SJCRH30 (cell line): ENCODE results near the gene HK2. TPM values are rescaled to one million over a fixed set of nuclear protein-coding genes. Genes with fewer than 3 reads are reported as not detected.

Source experiments
- DNase-seq, 2 experiments: peaks; one replicate each; pipeline ENCODE4 v3.0.0-alpha.2; 2015 to 2020
- H3K27ac ChIP-seq: fragments of 250-450 bp; sonication (Bioruptor Pico); 2 replicates; pipeline ENCODE4 v1.5.1; 2020; ENCODE audit warnings: mild to moderate bottlenecking, moderate library complexity
- H3K27me3 ChIP-seq: fragments of 250-450 bp; sonication (Bioruptor Pico); 2 replicates; pipeline ENCODE4 v1.5.1; 2020; ENCODE audit warnings: mild to moderate bottlenecking, moderate library complexity
- H3K36me3 ChIP-seq: fragments of 250-450 bp; sonication (Bioruptor Pico); 2 replicates; pipeline ENCODE4 v1.5.1; 2020; ENCODE audit warnings: mild to moderate bottlenecking, moderate library complexity
- H3K4me1 ChIP-seq: fragments of 250-450 bp; sonication (Bioruptor Pico); 2 replicates; pipeline ENCODE4 v1.5.1; 2020; ENCODE audit warnings: mild to moderate bottlenecking, moderate library complexity
- H3K4me3 ChIP-seq: fragments of 250-450 bp; sonication (Bioruptor Pico); 2 replicates; pipeline ENCODE4 v1.5.1; 2020; ENCODE audit warnings: mild to moderate bottlenecking, moderate library complexity
- H3K9me3 ChIP-seq: fragments of 250-450 bp; sonication (Bioruptor Pico); replicated peaks from 2 replicates; pipeline ENCODE4 v1.5.1; 2020; ENCODE audit warnings: mild to moderate bottlenecking, moderate library complexity
- total RNA-seq: library from RNA; depleted of rRNA; stranded (reverse); fragments of >200 nt; shearing (Covaris generic); gene quantifications from 2 replicates; pipeline ENCODE4 v1.2.3, GENCODE V29; 2014

The HK2 gene
- total RNA-seq, 1 experiment from 2014 or later = 38.8 TPM

DNA sequence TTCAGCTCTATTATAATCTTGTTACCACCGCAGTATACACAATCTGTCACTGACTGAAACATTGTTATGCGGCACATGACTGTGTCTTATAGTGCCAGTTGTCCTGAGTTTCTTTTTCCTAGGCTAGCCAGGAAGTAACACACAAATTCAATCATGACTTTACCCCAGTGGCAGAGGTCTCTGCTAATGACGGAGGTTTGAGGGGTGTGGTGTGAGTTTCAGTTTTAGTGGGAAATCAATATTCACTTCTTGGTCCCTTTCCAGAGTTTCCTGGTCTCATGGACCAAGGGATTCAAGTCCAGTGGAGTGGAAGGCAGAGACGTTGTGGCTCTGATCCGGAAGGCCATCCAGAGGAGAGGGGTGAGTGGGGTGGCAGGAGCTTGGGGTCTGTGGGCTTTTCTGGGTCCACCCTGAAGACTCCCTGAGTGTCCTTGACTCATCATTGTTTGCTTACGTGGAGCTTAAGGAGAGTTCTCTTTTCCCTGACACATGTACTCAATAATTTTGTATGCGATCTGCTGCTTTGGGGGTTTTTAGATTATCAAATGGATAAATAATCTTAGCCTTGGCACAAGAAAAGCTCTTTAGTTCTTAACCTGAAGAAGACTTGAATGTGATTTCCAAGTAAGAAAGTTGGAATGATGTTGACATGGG is 39.2 kb downstream of the HK2 start:
- H3K9me3 ChIP-seq = 0 out of 2 replicates have a peak, but pooled peaks cover 3% of the 10 kb centered on the region
- peaks cover 13% of the 10 kb centered on the region for H3K36me3 ChIP-seq
- H3K27me3 ChIP-seq = no peaks in the 10 kb centered on the region
- no peak overlapping the region for H3K27ac ChIP-seq
- H3K4me3 ChIP-seq = no peak overlapping the region
- DNase-seq = no peak
- H3K4me1 ChIP-seq = peaks cover under 1% of the 10 kb centered on the region; the same call in 1 of the 2 replicates

DNA sequence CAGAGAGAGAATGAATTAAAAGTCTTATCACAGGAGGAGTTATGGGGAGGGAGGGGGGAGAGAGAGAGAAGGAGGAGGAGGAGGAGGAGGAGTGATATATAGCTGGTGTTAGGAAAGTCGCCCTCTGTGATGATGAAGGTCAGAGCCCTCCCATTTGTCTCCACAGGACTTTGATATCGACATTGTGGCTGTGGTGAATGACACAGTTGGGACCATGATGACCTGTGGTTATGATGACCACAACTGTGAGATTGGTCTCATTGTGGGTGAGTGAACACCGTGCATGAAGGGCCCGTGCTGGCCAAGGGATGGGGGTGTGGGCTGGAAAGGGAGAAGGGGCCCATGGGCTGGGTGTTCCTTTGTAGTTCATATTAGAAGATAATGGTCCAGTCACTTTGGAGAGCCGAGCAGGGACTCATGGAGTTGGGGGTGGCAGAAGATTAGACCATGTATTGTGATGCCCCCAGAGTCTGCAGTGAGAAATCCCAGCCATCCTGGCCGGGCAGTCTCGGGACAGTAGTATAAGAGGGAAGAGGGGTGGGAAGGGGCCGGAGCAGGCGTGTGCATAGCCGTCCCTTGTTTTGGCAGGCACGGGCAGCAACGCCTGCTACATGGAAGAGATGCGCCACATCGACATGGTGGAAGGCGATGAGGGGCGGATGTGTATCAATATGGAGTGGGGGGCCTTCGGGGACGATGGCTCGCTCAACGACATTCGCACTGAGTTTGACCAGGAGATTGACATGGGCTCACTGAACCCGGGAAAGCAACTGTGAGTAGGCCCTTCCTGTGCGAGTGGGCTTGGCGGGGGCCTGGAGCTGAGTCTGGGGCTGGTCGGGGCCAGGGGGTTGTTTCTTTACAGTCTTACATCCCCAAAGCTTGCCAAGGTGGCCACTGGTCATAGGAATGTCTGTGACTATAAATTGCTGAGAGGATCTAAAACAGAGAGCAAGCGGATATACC is 40.0 kb downstream of the HK2 start:
- peaks cover 11% of the 10 kb centered on the region for H3K36me3 ChIP-seq
- H3K9me3 ChIP-seq = 0 out of 2 replicates have a peak, but pooled peaks cover 3% of the 10 kb centered on the region
- no peaks in the 10 kb centered on the region for H3K4me1 ChIP-seq
- no peak overlapping the region for H3K4me3 ChIP-seq
- H3K27ac ChIP-seq = no peak overlapping the region
- H3K27me3 ChIP-seq = no peaks in the 10 kb centered on the region
- no peak for DNase-seq

DNA sequence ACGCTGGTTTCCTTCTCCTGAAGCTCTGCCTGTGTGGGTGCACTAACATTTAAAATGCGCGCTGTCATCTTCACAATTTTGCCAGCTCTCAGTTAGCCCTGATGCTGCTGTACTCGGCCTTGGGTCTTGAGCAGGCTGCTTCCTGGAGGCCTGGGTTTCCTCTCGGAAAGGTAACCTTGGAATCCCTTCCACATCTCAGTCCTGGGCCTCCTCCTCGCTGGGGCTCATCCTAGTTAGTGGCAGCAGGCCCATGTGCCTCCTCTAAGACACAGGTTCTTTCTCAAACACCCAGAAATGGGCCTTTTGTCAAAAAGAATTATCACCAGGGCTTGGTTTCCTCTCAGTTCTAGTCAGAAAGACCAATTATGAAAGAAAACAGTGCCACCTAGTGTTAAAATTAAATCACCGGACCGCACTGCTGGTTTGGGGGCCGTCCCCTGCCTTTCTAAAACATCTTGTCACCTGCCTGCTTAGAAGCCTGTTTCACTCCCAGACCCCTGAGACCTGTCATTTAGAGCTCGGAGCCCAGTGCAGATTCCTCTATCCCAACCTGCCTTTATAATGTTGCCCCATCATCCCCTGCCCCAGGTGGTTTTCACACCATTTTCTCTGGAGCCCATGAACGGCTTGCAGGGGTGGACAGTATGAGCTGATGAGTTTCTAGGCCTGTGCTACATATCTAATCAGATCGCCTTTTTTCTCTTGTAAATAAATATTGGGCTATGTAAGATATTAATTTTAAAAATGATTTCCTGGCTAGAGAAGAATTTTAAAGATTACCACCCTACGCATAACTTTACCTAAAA is 42.4 kb downstream of the HK2 start:
- Histone ChIP-seq H3K4me3 (no peak overlapping the region), H3K27ac (no peak overlapping the region), H3K27me3 (no peaks in the 10 kb centered on the region), H3K4me1 (no peaks in the 10 kb centered on the region), H3K9me3 (no peaks in the 10 kb centered on the region), H3K36me3 (peaks cover 25% of the 10 kb centered on the region)
- peak; percentile 18 to 73 for DNase-seq

DNA sequence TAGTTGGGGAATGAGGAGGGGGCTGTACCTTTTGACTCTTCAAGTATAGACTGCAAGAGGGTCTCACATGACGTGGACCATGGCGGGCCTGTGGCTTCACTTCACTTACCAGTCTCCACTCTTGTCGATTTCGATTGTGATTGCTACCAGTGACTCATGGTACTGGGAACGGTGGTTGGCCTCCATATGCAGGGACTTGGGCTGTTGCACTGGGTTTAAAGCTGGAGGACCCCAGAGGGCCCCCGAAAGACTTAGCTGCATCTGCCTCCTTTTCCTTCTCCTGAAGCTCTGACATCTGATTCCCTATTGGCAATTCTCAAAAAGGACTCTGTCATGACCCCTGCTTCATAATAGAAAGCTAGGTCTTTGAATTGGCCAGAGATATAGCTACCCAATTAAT is 43.4 kb downstream of the HK2 start:
- no peak overlapping the region for H3K27ac ChIP-seq
- H3K4me1 ChIP-seq = no peaks in the 10 kb centered on the region
- no peak for DNase-seq
- H3K36me3 ChIP-seq = peaks cover 28% of the 10 kb centered on the region
- H3K27me3 ChIP-seq = no peaks in the 10 kb centered on the region
- H3K9me3 ChIP-seq = no peaks in the 10 kb centered on the region
- no peak overlapping the region for H3K4me3 ChIP-seq

DNA sequence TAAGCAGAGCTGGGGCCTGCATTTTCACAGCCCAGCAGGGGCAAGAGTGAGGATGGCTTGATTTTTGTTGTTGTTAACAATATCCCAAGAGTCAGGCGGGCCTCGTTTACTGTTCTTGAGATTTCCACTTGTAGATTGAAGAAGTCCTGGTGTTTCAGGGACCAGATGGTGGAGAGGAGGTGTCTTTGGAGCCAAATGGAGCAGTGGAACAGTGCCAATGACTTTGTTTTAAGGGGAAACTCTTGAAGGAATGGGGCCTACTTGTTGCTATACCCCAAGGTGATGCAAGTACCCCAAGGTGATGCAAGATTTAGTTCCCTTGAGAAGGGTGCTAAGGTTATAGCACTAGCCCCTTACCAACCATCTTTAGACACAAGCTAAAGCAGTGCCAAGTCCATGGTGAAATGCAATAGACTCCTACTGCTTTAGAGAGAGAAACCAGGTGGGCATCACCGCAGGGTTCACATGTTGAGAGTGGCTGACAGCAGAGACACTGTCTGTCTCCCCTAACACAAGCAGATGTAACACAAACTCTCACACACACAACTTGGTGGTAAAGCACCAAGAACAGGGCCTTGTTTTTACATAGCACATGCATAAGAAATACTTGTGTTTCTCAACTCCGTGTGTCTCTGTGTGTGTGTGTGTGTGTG is 44.0 kb downstream of the HK2 start:
- no peaks in the 10 kb centered on the region for H3K4me1 ChIP-seq
- peaks cover 28% of the 10 kb centered on the region for H3K36me3 ChIP-seq
- H3K27ac ChIP-seq = no peak overlapping the region
- DNase-seq = no peak
- H3K9me3 ChIP-seq = no peaks in the 10 kb centered on the region
- H3K4me3 ChIP-seq = no peak overlapping the region
- H3K27me3 ChIP-seq = no peaks in the 10 kb centered on the region

DNA sequence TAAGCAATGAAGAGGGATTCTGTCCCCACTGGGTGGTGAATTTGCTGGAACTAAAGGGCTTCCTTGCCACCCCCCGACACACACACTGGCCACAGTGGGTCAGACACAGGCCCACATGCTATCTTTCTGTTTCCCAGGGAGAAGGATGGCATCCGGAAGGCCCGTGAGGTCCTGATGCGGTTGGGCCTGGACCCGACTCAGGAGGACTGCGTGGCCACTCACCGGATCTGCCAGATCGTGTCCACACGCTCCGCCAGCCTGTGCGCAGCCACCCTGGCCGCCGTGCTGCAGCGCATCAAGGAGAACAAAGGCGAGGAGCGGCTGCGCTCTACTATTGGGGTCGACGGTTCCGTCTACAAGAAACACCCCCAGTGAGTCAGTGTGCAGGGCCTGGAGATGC is 44.6 kb downstream of the HK2 start:
- H3K27ac ChIP-seq = no peak overlapping the region
- no peaks in the 10 kb centered on the region for H3K4me1 ChIP-seq
- no peaks in the 10 kb centered on the region for H3K27me3 ChIP-seq
- DNase-seq = no peak
- peaks cover 25% of the 10 kb centered on the region for H3K36me3 ChIP-seq
- no peak overlapping the region for H3K4me3 ChIP-seq
- no peaks in the 10 kb centered on the region; the same call in 1 of the 2 replicates for H3K9me3 ChIP-seq

DNA sequence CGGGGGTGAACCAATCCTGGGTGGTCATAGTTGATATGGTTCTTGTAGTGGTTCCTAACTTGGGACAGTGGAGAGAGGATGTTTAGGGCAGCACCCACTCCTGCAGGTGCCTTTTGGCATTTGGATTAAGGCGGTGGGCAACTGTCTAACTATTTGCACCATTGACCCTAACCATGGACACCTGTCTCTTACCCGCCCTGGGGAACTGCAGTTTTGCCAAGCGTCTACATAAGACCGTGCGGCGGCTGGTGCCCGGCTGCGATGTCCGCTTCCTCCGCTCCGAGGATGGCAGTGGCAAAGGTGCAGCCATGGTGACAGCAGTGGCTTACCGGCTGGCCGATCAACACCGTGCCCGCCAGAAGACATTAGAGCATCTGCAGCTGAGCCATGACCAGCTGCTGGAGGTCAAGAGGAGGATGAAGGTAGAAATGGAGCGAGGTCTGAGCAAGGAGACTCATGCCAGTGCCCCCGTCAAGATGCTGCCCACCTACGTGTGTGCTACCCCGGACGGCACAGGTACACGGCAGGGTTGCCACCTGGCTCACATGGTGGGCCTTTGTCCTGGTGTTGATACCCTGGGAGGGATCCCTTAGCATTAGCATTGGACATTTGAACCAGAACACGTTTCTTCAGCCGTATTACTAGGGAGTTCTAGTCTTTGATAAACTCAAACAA is 46.3 kb downstream of the HK2 start:
- peaks cover 31% of the 10 kb centered on the region for H3K36me3 ChIP-seq
- DNase-seq = no peak

DNA sequence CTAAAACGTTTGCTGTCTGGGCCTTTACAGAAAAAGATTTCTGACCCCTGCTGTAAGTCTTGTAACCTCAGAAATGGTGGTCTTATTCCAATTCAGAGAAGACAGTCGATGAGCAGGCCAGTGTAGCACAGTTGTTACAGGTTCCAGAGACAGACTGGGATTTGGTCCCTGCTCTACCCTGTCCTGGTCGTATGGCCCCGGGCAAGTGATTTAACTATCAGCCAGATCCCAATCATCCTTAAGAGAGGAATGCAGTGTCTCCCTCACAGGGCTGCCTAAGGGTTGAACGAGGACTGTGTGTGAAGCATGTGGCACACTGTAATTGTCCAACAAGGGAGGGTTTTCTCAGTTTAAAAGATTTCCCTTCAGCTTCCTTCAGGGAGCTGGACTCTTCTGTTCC is 47.2 kb downstream of the HK2 start:
- H3K27ac ChIP-seq = no peak overlapping the region
- H3K4me3 ChIP-seq = no peak overlapping the region
- H3K9me3 ChIP-seq = no peaks in the 10 kb centered on the region; the same call in 1 of the 2 replicates
- no peak for DNase-seq
- peaks cover 35% of the 10 kb centered on the region for H3K36me3 ChIP-seq
- H3K4me1 ChIP-seq = no peaks in the 10 kb centered on the region
- H3K27me3 ChIP-seq = no peaks in the 10 kb centered on the region; the same call in 1 of the 2 replicates

More for the DNA sequence above, 46.3 kb downstream of the HK2 start:
- no peak overlapping the region for H3K27ac ChIP-seq
- H3K9me3 ChIP-seq = no peaks in the 10 kb centered on the region; the same call in 1 of the 2 replicates
- H3K27me3 ChIP-seq = no peaks in the 10 kb centered on the region; the same call in 1 of the 2 replicates
- no peaks in the 10 kb centered on the region for H3K4me1 ChIP-seq
- H3K4me3 ChIP-seq = no peak overlapping the region

DNA sequence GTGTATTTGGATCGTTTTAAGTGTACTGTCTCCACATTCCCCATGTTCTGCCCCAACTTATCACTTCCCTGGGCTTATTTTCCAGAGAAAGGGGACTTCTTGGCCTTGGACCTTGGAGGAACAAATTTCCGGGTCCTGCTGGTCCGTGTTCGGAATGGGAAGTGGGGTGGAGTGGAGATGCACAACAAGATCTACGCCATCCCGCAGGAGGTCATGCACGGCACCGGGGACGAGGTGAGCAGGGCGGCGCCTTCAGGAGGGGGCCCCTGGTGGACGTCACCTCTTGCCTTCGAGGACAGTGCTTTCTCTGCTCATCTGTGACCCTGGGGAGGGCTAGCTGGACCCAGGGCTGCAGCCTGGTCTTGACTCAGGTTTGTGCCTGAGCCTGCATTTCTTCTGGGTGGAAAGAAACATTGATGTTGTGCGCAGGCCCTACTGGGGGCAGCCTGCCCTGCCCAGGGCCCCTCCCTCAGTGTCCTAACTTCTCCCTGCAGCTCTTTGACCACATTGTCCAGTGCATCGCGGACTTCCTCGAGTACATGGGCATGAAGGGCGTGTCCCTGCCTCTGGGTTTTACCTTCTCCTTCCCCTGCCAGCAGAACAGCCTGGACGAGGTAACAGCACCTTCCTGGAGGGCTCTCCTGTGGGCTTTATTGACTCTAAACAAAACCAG is 47.8 kb downstream of the HK2 start:
- no peak overlapping the region for H3K27ac ChIP-seq
- no peaks in the 10 kb centered on the region for H3K4me1 ChIP-seq
- peaks cover 41% of the 10 kb centered on the region for H3K36me3 ChIP-seq
- no peaks in the 10 kb centered on the region; the same call in 1 of the 2 replicates for H3K9me3 ChIP-seq
- DNase-seq = no peak
- H3K4me3 ChIP-seq = no peak overlapping the region
- H3K27me3 ChIP-seq = no peaks in the 10 kb centered on the region; the same call in 1 of the 2 replicates

DNA sequence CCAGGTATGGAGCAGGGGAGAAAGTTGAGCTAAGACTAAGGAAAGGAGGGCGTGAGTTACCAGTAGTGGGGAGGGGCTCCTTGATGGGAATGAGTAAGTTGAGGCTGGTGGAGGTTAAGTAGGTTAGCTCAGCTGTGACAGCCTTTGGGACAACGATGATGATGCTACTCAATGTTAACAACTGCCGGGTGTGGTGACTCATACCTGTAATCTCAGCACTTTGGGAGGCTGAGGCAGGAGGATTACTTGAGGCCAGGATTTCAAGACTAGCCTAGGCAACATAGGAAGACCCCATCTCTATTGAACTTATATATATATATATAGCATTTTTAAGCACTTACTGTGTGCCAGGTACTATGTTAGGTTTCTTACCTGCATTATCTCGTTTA is 48.4 kb downstream of the HK2 start:
- no peak overlapping the region for H3K27ac ChIP-seq
- no peak overlapping the region for H3K4me3 ChIP-seq
- no peaks in the 10 kb centered on the region; the same call in 1 of the 2 replicates for H3K27me3 ChIP-seq
- no peaks in the 10 kb centered on the region for H3K4me1 ChIP-seq
- H3K36me3 ChIP-seq = peaks cover 45% of the 10 kb centered on the region
- H3K9me3 ChIP-seq = no peaks in the 10 kb centered on the region; the same call in 1 of the 2 replicates
- no peak for DNase-seq

DNA sequence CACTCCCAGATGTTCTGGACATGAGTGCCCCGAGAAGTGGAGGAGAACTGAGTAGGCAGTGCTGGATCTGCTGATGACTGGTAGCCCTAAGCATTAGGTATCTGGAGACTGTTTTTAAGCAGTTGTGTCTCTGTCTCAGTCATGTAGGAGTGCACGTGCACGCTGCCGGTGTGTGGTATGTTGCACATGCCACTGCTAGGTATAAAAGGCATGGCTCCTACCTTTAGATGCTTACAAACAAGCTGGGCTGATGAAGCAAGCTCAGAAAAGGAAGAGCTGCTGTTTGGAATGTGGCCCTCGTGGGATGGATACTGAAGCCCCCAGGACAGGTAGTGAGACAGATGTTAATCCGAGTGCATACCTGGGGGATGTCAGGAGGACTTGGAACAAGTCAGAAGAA is 49.1 kb downstream of the HK2 start:
- no peak for DNase-seq
- no peaks in the 10 kb centered on the region for H3K4me1 ChIP-seq
- H3K4me3 ChIP-seq = no peak overlapping the region
- H3K9me3 ChIP-seq = no peaks in the 10 kb centered on the region; the same call in 1 of the 2 replicates
- no peaks in the 10 kb centered on the region; the same call in 1 of the 2 replicates for H3K27me3 ChIP-seq
- peaks cover 42% of the 10 kb centered on the region for H3K36me3 ChIP-seq
- H3K27ac ChIP-seq = no peak overlapping the region

DNA sequence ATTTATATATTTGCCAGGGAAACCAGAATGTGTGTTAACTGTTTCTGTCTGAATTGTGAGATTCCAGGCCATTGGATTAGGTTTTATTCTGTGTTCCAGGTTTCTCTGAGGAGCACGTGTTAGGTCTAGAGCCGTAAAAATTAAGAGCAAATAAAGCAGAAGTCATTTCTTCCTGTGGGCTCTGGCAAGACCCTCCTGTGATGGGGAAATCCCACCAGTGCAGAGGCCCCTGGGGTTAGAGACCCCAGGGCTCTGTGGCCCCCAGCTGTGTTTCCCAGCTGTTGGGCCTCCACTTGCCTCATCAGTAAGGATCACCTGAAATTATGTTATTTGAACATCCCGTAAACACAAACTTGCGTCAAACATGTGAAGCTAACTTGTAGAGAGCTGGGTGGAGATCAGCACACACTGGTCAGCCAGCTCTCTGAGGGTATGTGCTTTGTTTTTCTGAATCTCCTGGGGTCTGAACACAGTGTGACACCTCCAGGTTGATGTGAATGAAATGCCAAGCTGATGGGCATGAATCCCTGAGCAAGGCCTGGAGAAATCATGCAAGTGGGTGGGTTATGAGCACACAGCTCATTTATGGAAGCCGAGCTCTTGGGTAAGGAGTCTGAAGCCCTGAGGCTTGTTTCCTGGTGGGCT is 50.3 kb downstream of the HK2 start:
- no peak for DNase-seq
- Histone ChIP-seq H3K36me3 (peaks cover 45% of the 10 kb centered on the region), H3K27me3 (no peaks in the 10 kb centered on the region; the same call in 1 of the 2 replicates)

DNA sequence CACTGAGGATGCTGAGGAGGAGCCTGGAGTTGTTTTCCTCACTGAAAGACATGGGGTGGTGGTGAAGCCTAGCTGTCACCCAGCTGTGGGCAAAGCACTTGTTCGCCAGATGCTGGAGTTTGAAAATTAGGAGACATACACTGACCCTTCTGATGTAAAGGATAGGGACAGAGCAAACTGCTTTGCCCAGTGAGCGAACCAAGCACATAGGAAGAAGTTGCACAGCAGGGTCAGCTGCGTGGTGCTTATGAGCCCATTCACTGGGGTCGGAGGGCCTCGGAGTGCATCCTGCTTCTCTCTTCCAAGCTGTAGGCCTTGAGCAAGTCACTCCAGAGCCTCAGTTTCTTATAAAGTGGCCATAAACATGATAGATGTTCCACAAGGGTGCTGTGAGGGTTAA is 50.9 kb downstream of the HK2 start:
- no peaks in the 10 kb centered on the region for H3K4me1 ChIP-seq
- no peak overlapping the region for H3K27ac ChIP-seq
- H3K9me3 ChIP-seq = no peaks in the 10 kb centered on the region; the same call in 1 of the 2 replicates
- H3K36me3 ChIP-seq = peaks cover 45% of the 10 kb centered on the region
- no peaks in the 10 kb centered on the region; the same call in 1 of the 2 replicates for H3K27me3 ChIP-seq
- H3K4me3 ChIP-seq = no peak overlapping the region
- no peak for DNase-seq

More for the DNA sequence above, 50.3 kb downstream of the HK2 start:
- Histone ChIP-seq H3K9me3 (no peaks in the 10 kb centered on the region; the same call in 1 of the 2 replicates), H3K4me3 (no peak overlapping the region), H3K4me1 (no peaks in the 10 kb centered on the region), H3K27ac (no peak overlapping the region)
